ENCODE measurements around the gene CNN2. TPM values are rescaled to one million over a fixed set of nuclear protein-coding genes. Genes with fewer than 3 reads are reported as not detected.
A peak's percentile ranks its signal among the peaks of the same experiment; 100 is the strongest.

The CNN2 gene
- total and polyA plus RNA-seq, 9 of the 15 experiments (the other 6 are each of a cell fraction or from before 2014, with no cell fraction given) = 12.1 to 174 (median 52.7) TPM

- TF ChIP-seq, protein P1, sequence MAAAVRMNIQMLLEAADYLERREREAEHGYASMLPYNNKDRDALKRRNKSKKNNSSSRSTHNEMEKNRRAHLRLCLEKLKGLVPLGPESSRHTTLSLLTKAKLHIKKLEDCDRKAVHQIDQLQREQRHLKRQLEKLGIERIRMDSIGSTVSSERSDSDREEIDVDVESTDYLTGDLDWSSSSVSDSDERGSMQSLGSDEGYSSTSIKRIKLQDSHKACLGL (CRISPR knock-in tag; IDR thresholded peaks at IDR 0.05; ENCODE audit: borderline replicate concordance, poor library complexity, severe bottlenecking) = no peak
- TF ChIP-seq NR2C1 (IDR thresholded peaks at IDR 0.05) (no peak), NR2C1 (tag; IDR thresholded peaks at IDR 0.05) (no peak), TAF1 (IDR thresholded peaks at IDR 0.05; ENCODE audit: control insufficient read depth, extremely low read depth, insufficient read depth, low read length, severe bottlenecking) (peak; percentile 54), TGIF2 (CRISPR knock-in tag; IDR thresholded peaks at IDR 0.05) (no peak), ZBTB9 (CRISPR knock-in tag; IDR thresholded peaks at IDR 0.05) (no peak), HOMEZ (CRISPR knock-in tag; IDR thresholded peaks at IDR 0.05) (no peak), ZNF830 (CRISPR knock-in tag; IDR thresholded peaks at IDR 0.05) (no peak), ZKSCAN3 (CRISPR knock-in tag; IDR thresholded peaks at IDR 0.05) (no peak), CEBPZ (IDR thresholded peaks at IDR 0.05; ENCODE audit: borderline replicate concordance, low read depth, low read length) (no peak), HCFC1 (IDR thresholded peaks at IDR 0.05; ENCODE audit: low read depth, low read length) (no peak), DPF2 (IDR thresholded peaks at IDR 0.05) (no peak; the same call in 1 of the 2 replicates), POLR3A (IDR thresholded peaks at IDR 0.05; ENCODE audit: borderline replicate concordance, extremely low read depth, insufficient read depth, insufficient read length) (no peak)
- TF ChIP-seq, protein P2, sequence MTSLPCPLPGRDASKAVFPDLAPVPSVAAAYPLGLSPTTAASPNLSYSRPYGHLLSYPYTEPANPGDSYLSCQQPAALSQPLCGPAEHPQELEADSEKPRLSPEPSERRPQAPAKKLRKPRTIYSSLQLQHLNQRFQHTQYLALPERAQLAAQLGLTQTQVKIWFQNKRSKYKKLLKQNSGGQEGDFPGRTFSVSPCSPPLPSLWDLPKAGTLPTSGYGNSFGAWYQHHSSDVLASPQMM (CRISPR knock-in tag; IDR thresholded peaks at IDR 0.05) = no peak
- TF ChIP-seq, protein P3, sequence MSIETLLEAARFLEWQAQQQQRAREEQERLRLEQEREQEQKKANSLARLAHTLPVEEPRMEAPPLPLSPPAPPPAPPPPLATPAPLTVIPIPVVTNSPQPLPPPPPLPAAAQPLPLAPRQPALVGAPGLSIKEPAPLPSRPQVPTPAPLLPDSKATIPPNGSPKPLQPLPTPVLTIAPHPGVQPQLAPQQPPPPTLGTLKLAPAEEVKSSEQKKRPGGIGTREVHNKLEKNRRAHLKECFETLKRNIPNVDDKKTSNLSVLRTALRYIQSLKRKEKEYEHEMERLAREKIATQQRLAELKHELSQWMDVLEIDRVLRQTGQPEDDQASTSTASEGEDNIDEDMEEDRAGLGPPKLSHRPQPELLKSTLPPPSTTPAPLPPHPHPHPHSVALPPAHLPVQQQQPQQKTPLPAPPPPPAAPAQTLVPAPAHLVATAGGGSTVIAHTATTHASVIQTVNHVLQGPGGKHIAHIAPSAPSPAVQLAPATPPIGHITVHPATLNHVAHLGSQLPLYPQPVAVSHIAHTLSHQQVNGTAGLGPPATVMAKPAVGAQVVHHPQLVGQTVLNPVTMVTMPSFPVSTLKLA (conservative IDR thresholded peaks at IDR 0.05) = peak; percentile 27 to 51; a peak in 2 of 4 replicates
These were observed at the start of gene CNN2 (continued) for GRCh38 chr19:1025960-1026782.
